Measurements from ENCODE around the gene ZMYND8.

DNA sequence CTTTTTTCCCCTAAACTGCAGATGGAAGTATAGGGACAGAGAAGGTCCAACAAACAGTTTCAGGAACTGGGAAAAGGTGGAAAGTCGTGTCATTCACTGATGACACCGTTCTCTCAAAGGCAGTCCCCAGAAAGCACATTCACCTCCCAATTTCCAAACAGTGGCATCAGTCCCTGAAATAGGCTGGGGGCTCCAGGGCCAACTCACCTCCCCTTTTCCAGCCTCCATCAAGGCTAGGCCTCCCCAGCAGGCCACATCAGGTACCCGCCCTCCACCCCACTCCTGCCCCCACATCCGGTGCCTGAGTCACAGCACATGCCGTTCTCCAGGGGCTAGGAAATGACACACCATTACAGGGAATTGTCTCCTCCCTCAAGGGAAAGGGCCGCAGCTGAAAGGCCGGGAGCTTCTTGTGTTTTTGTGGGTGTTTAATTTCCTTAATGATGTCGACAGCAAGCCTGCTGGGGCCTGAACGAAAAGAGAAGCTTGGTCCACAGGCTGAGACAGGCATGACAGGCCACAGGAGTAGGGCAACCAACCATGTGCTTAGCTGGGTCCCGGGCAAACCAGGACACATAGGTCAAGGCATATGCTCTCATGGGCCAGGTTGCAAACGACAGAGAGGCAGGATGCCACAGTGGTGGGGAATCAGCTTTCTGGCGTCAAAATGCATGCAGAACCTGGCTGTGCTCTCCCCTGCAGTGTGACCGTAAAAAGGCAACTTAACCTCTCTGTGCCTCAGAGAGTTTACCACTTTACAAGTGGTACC is 39.2 kb downstream of the ZMYND8 start:
- TF ChIP-seq, protein P1, sequence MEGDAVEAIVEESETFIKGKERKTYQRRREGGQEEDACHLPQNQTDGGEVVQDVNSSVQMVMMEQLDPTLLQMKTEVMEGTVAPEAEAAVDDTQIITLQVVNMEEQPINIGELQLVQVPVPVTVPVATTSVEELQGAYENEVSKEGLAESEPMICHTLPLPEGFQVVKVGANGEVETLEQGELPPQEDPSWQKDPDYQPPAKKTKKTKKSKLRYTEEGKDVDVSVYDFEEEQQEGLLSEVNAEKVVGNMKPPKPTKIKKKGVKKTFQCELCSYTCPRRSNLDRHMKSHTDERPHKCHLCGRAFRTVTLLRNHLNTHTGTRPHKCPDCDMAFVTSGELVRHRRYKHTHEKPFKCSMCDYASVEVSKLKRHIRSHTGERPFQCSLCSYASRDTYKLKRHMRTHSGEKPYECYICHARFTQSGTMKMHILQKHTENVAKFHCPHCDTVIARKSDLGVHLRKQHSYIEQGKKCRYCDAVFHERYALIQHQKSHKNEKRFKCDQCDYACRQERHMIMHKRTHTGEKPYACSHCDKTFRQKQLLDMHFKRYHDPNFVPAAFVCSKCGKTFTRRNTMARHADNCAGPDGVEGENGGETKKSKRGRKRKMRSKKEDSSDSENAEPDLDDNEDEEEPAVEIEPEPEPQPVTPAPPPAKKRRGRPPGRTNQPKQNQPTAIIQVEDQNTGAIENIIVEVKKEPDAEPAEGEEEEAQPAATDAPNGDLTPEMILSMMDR (IDR thresholded peaks at IDR 0.05; ENCODE audit: borderline replicate concordance, extremely low read depth, low read length, poor library complexity, severe bottlenecking) = no peak
- TF ChIP-seq EZH2 (IDR thresholded peaks at IDR 0.05; ENCODE audit: borderline replicate concordance, low read depth, low read length, severe bottlenecking) = no peak

All from DND-41 (cell line).